Measurements from ENCODE around the gene ICAM1. TPM values are rescaled to one million over a fixed set of nuclear protein-coding genes. Genes with fewer than 3 reads are reported as not detected.

The ICAM1 gene
- total RNA-seq, 1 experiment from 2014 or later = 4.6 TPM

DNA sequence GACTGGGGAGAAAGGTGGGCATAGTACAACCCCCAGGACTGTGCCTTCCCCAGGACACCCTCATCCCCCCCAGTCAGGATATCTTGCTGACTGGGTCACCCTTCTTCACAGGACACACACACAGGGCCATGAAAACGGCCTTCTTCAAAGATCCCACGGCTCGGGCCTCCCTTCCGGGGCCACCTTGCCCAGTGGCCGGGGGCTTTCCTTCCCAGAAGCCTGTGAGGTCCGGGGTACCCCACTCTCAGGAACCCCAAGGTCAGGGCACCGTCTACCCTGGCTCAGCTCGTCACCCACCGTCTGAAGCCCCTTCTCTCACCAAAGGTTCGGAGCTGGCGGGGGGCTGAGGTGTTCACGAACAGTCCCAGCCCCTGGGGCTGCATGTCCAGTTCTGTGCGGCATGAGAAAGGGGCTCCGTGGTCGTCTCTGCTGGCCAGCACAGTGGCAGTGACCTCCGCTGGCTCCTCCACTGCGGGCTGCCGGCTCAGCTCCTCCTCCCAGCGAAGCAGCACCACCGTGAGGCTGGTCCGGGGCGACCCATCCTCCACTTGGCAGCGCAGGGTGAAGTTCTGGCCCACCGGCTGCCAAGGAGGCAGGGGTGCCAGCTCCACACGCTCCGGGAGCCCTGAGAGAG is 64.5 kb downstream of the ICAM1 start:
- no TSS peak for BruUV-seq (replicated peaks)
- no peak for TF ChIP-seq CTCF (IDR thresholded peaks at IDR 0.05; ENCODE audit: unreplicated experiment)
- H3K4me3 Mint-ChIP-seq (ENCODE audit: unreplicated experiment) = peak overlapping the region; percentile 95
- DNase-seq (ENCODE audit: unreplicated experiment) = no peak
- ChIA-PET CTCF (interaction anchor here (0.6 to 1.5 kb wide), 6 partner anchors 8 to 54 kb away, joined by 3 to 4 read pairs (median 4); no protein-coding TSS in a partner anchor), POLR2A (interaction anchor here (0.7 to 3.5 kb wide), 8 partner anchors 9 to 76 kb away, joined by 3 to 51 read pairs (median 14); partner anchors contain the start of genes CDC37, FDX2 and TYK2)
- no peaks in the 10 kb centered on the region for H3K9me3 Mint-ChIP-seq (ENCODE audit: unreplicated experiment)
- no peaks in the 10 kb centered on the region for H3K27me3 Mint-ChIP-seq (ENCODE audit: insufficient read depth, unreplicated experiment)
- intact Hi-C loops (cut with micrococcal nuclease) = no loop called here
- no peaks in the 10 kb centered on the region for H3K4me1 Mint-ChIP-seq (ENCODE audit: insufficient read depth, unreplicated experiment)
- no peak overlapping the region for H3K27ac Mint-ChIP-seq (ENCODE audit: low read depth, unreplicated experiment)
- peaks cover 3% of the 10 kb centered on the region for H3K36me3 Mint-ChIP-seq (ENCODE audit: insufficient read depth, unreplicated experiment)

Small RNA genes within 50 kb of the gene (microRNA-seq; reads per million reads assigned to microRNA genes)
- gene MIR4322 = not detected

Other genes with a start within 250 kb of the ICAM1 start
- gene SHFL, start 184.8 kb upstream of the ICAM1 start, total RNA-seq (2022) = 11.9 and 17.6 TPM in 2 replicates
- 0.44 TPM in 1 of 2 replicates, not detected in the other for gene ANGPTL6, start 168.4 kb upstream of the ICAM1 start, total RNA-seq (2022)
- gene PPAN, start 164.8 kb upstream of the ICAM1 start, total RNA-seq (2022) = 95.0 and 123 TPM in 2 replicates
- gene P2RY11, start 159.4 kb upstream of the ICAM1 start, total RNA-seq (2022) = 36.1 and 43.1 TPM in 2 replicates
- gene EIF3G, start 151.2 kb upstream of the ICAM1 start, total RNA-seq (2022) = 224 and 249 TPM in 2 replicates
- gene DNMT1, start 76.2 kb upstream of the ICAM1 start, total RNA-seq (2022) = 47.7 and 76.4 TPM in 2 replicates
- gene S1PR2, start 39.8 kb upstream of the ICAM1 start, total RNA-seq (2022) = 0.64 and 0.89 TPM in 2 replicates
- gene MRPL4, start 18.9 kb upstream of the ICAM1 start, total RNA-seq (2022) = 99.1 and 120 TPM in 2 replicates
- gene ICAM4, start 15.8 kb downstream of the ICAM1 start, total RNA-seq (2022) = not detected in 2 replicates
- gene ICAM5, start 18.8 kb downstream of the ICAM1 start, total RNA-seq (2022) = 4.7 and 7.7 TPM in 2 replicates
- gene ZGLP1, start 38.7 kb downstream of the ICAM1 start, total RNA-seq (2022) = 3.8 and 4.9 TPM in 2 replicates
- gene FDX2, start 44.9 kb downstream of the ICAM1 start, total RNA-seq (2022) = 30.2 and 30.3 TPM in 2 replicates
- gene RAVER1, start 62.4 kb downstream of the ICAM1 start, total RNA-seq (2022) = 31.5 and 36.1 TPM in 2 replicates
- gene ICAM3, start 68.5 kb downstream of the ICAM1 start, total RNA-seq (2022) = 7.6 and 7.9 TPM in 2 replicates
- gene TYK2, start 109.5 kb downstream of the ICAM1 start, total RNA-seq (2022) = 75.0 and 83.7 TPM in 2 replicates
- gene CDC37, start 132.4 kb downstream of the ICAM1 start, total RNA-seq (2022) = 164 and 188 TPM in 2 replicates
- gene PDE4A, start 149.4 kb downstream of the ICAM1 start, total RNA-seq (2022) = 0.42 and 0.49 TPM in 2 replicates
- 46.1 and 48.5 TPM in 2 replicates for gene KEAP1, start 232.2 kb downstream of the ICAM1 start, total RNA-seq (2022)
- gene S1PR5, start 246.3 kb downstream of the ICAM1 start, total RNA-seq (2022) = not detected in 2 replicates